NCI-H526 treated with DMSO at 0.1 percent for 48 hours (cell line): Measurements from ENCODE around the gene TMPRSS13.
"Not testable (repeated sequence)": the region's sequence is repeated elsewhere in the genome, so short reads cannot be mapped to it uniquely, and the experiment has no call there.

Experiments
- DNase-seq: peaks from one replicate; lab custom pipeline; 2025; lab: John Stamatoyannopoulos, UW

The TMPRSS13 gene

DNA sequence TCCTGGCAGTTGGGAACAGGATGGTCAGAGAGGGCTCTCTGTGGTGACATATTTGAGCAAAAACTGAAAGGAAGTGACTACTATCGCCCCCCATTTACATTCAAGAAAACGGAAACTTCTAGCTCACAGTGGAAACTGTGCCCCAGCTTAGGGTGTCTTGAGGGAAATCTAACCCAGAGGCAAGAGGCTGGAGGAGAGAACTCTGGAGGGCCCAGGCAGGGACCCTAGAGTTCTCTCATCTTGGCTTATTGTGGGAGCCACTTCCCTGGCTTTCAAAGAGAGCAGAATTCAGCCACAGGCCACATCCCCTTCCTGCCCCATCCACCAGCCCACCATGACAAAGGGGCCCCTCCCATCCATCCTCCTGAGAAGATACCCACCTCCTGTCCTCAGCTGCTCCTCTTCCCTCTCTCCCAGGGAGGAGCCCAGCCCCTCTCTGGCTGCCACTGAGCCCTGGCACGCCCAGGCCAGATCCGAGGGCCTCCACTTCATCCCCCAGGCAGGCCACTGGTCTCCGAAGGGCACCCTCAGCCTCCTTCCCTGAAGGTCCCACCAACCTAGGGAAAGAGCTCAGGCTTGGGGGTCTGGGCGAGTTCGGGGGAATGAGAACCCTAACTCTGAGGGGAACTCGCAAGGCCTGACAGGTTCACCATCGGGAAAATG lies 1.6 kb upstream of the TMPRSS13 start:
- no peak for DNase-seq

- no peak for DNase-seq
Measured at GRCh38 chr11:117929916-117930570, 841 bp upstream of the TMPRSS13 start.

GRCh38 chr11:117928446-117929141 lies 608 bp downstream of the TMPRSS13 start:
- DNase-seq, result no peak

- no peak for DNase-seq
Measured at GRCh38 chr11:117927926-117928325, 1.3 kb downstream of the TMPRSS13 start.

GRCh38 chr11:117926166-117926565 lies 3.0 kb downstream of the TMPRSS13 start:
- DNase-seq, result not testable (repeated sequence)

GRCh38 chr11:117925198-117925925 lies 3.8 kb downstream of the TMPRSS13 start:
- no peak for DNase-seq

DNA sequence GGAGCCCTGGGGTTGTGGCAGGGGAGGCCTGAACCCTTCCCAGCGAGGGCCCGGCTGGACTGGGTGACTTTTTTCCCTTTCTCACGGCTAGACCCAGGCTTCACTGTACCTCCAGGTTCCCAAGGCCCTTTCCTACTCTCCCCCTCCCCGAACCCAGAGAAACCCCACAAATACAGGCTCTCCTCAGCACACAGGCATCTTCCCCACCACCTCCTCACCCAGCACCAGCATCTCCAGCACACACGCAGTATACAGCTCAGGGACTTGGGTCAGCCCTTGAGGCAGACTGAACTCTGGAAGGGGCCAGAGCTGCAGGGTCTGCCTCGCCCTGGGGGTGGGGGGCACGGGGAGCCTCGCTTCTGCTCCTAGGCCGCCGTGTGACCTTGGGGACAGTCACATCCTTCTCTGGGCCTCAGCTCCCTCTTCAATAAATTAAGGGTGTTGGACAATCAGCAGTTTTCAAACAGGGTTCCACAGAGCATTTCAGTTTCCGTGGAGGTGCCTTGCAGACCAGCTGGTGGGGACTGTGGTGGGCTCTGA lies 4.5 kb downstream of the TMPRSS13 start:
- DNase-seq, result no peak

GRCh38 chr11:117923773-117924172 lies 5.4 kb downstream of the TMPRSS13 start:
- DNase-seq, result no peak

DNA sequence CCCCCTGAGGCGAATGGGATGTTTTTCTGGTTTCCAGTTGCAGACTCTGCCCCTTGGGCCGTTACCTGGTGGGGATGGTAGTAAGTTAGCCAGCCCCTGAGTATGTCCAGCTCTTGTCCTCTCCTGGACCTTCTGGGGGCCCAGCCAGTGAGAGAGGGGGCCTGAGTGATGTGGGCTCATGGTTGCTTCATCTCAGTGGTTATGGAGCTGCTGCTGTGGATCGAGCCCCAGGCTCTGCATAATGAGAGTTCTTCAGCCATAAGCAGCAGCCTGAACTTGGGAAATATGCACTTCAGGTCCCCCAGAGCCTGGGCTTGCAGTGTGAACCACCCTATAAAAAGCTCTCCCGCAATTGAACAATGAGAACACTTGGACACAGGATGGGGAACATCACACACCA lies 5.9 kb downstream of the TMPRSS13 start:
- no peak for DNase-seq

GRCh38 chr11:117921893-117922292 lies 7.3 kb downstream of the TMPRSS13 start:
- no peak for DNase-seq

DNA sequence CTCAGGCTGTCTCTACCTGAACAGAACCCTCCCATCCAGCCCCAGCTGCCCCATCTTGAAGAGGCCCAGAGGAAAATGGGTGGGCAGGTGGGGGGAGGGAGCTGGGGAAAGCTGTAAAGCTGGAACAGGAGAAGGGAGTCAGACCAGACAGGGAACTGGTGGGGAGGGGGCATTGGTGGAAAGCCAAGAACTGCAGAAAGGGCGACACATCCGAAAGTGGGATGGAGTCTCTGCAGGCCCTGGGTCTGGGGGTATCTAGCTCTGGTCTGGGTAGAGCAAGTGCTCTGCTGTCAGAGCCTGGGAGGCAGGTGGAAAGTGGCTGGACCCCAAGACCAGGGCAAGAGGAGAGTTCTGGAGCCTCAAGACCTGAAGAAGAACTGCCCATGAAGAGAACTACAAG lies 7.7 kb downstream of the TMPRSS13 start:
- DNase-seq, result no peak

- DNase-seq, result no peak
Measured at GRCh38 chr11:117919781-117920221, 9.4 kb downstream of the TMPRSS13 start.

DNA sequence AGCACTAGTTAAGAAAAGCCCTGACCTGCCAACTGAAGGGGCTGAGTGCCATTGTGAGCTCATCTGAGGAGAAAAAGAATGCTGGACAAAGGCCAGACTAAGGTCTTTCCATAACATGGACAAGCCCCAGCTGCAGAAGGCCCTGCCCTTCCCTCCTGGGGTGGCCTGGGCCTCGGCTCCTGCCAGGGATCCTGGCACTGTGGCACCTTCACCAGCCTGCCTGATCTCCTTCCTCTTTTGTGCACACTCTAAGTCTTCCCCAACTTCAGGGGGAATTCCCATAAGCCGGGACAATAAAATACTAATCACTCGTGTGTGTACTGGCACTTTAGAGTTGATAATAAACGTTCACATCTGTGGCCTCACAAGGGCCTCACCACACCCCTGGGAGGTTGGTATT lies 9.9 kb downstream of the TMPRSS13 start:
- DNase-seq, result no peak

GRCh38 chr11:117918366-117919255 lies 10.6 kb downstream of the TMPRSS13 start:
- DNase-seq, result no peak

- no peak for DNase-seq
Measured at GRCh38 chr11:117917591-117918151, 11.5 kb downstream of the TMPRSS13 start.

DNA sequence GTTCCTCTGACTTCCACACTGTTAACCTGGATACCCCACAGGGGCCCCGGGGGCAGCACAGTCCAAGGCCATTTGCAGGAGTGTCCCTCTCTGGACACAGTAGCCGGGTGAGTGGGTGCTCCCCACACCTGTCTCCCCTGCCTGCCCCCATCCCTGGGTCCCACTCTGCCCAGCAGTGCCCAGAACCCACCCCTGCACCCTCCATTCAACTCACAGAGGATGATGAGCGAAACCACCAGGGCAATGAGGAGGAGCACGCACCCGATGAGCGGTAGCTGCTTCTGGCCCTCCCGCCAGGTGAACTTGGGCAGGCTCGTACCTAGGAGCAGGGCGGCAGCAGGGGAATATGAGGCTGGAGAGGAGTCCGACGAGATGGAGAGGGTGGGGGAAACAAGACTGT lies 12.2 kb downstream of the TMPRSS13 start:
- DNase-seq, result no peak

GRCh38 chr11:117915672-117916235 lies 13.4 kb downstream of the TMPRSS13 start:
- DNase-seq, result no peak

- DNase-seq, result no peak
Measured at GRCh38 chr11:117914991-117915618, 14.1 kb downstream of the TMPRSS13 start.

DNA sequence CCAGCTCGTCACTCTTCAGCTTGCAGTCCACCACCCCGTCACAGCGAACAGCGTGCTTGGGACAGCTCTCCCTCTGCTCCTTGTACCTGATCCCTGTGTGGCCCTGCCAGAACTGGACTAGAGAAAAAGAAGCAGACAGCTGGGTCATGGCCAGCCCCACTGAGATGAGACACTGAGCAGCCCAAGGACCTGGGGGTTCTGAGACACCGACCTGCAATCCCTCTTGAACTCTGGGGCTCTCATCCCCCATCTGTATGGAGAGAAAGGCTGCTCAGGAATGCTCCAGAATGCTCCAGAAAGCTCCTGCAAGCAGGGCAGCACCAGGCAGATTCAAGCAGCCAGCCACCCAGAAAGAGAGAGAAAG lies 14.8 kb downstream of the TMPRSS13 start:
- no peak for DNase-seq

GRCh38 chr11:117913736-117914397 lies 15.3 kb downstream of the TMPRSS13 start:
- DNase-seq, result no peak
